GM18517 (cell line): ENCODE data around the gene PDCD4.

Source experiments
- ATAC-seq: cut with Tn5 transposase; IDR thresholded peaks from one replicate; pipeline ENCODE4 v1.9.1; 2021; ENCODE audit warnings: mild to moderate bottlenecking, moderate library complexity; ENCODE audit not compliant: unreplicated experiment

Gene PDCD4

DNA sequence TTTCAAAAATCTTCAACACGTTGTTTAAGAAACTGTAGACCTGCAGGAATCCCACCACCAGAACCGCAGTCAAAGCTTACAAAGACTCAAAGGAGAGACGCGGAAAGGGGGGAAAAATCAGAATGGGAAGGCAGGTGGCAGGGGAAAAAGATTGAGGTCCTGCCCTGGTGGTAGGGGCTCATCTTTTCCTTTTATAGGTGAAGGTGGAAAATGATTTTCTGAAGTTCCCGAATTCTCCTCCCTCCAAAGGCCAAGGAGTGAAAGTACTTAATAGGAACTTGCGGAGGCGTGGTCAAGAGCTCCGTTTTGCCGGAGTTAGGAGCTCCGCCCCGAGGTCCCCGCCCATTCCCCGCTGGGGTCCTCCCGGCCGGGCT lies 46.5 kb downstream of the PDCD4 start:
- no peak for ATAC-seq

DNA sequence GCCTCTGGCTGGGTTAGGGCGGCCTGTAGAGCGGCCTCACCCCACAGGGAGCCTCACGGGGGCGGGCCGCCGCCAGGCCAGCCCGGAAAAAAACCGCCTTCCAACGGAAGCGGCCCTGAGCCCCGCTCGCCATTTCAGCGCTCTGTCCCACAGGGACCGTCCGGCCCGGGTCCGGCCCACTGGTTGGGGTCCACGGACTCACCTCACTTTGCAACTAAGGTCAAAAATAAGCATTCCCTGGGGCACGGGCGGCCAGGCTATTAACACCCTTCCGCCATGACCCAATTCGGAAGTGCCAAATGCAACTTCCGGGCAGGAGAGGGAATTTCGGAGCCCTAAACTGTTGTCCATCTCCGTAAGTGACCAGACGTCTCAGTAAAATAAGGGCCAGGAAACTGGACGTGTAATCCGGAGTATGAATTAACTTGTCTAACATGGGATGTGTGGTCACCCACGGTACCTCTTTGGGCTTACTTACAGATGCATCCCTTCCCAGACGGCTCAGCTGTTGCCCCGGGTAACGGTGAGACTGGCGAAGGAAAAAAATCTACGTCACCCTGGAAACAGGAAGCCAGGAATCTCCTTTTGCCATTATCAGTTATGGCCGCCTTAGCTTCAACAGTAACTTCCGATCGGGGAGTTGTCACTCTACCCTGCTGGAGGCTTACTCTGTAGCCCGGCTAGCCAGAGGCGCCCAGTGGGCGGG lies 47.1 kb downstream of the PDCD4 start, which contains the start of gene BBIP1:
Gene BBIP1 (minus strand): TSS at position 538 of the 706 bp plus-strand sequence. CDS start 1,023 bp downstream, outside the sequence.
- ATAC-seq: peak; percentile 82

DNA sequence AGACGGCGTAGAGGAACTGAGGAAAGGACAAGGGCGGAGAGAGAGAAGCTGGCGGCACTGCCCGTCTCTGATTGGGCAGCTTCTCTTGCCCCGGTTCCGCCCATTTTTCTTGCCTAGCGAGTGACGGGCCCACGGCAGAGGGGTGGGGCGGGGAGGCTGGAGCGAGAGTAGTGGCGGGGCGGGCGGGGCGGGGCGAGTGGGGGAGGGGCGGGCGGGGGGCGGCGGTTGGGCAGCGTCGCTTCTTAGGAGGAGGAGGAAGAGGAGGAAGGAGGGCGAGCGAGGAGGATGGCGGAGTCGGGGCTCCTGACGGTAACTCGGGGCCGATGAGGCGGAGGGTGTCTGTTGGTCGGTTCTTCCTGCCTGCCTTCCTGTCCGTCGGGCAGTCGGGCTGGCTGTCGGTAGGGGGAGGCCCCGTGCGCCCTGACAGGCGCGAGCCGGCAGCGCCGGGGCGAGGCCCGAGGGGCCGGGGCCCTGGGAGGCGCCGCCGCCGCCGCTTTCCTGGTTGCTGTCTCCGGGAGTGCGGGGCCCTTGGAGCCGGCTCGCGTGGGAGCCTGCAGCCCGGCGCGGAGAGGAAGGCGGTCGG lies 47.7 kb downstream of the PDCD4 start, which contains the start of gene SHOC2:
Gene SHOC2 (plus strand): TSS at position 256 of the 583 bp plus-strand sequence. CDS start 44,755 bp downstream, outside the sequence.
- peak; percentile 1 for ATAC-seq

DNA sequence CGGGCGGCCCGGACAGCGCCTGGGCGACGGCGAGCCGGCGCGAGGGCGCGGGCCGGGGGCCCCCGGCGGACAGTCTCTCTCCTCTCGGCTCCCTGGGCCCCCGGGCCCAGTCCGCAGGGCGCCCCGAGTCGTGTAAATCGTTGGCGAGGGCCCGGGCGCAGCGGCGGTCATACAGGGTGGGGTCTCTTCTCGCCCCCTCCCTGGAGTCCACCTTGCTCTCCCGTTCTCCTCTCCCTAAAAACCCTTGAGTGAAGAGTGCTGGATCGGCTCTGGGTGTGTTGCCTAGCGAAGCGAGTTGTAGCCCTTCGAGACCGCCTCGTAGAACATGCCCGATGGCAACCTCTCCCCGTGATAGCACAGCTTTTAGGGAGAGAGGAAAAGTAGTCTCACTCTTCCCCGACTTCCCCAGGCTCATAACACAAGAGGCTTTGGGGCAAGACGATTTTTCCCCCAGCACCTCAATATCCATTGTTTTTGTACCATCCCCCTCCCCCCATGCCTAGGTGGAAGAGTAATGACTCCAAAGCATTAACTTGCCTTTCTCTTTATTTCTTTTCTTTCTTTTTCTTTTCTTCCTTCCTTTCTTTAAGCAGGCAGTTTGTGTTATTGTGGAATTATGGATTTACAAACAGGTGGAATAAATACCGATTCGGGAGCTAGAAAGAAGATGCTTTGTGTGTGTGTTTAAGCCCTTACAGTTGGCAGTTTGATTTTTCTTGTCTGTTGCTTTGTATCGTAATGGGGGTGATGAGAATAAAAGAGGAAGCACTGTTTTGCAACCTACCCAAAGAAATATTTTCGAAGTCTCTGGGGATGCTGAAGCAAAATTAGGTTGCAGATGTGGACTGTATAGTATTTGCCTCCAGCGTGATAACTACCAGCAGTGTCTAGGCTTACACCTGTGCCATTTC lies 48.5 kb downstream of the PDCD4 start:
- ATAC-seq: peak; percentile 48

DNA sequence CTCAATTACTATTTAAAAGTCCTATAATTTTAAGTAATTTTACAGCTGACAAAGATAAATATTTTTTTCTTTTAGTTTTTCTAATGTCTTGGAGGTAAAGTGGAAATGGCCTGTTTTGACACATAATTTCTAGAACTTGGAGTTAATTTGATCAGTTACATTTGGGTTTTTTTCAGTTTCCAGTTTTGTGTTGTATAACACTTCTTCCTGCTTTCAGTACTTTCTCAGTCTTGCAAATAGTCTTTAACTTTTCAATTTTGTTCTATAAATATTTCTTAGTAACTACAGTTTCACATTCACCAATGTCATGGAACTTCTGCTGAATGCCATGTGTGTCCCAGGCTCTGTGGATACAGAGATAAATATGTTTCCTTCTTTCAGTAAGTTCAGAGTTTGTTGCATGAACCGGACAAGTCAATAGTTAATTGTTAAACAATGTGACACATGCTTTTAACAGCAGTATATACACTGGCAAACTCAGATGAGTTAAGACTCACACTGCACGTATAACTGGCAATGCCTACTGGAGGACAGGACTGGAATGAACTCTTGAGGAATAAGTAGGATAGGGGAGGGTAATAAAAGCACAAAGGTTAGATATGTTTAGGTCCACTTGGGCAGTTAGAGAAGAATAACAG lies 52.2 kb downstream of the PDCD4 start:
- ATAC-seq: peak; percentile 22

DNA sequence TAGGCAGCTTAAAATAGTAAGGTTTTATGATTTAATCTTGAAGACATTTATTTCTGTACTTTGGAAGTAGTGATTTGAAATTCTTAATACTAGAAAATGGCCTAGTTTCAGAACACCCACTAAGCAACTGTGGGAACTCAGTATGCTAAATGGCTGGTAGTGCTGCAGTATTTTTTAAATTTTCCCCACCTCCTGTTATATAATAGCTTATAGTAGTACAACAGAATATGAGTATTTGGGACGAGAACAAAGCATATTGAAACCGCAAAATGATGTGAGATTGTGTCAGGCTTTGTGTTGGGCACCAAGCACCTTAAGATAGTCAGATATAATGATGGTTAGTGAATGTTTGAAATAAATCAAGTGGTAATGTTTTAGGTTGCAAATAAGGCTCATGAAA lies 55.7 kb downstream of the PDCD4 start:
- ATAC-seq: no peak

DNA sequence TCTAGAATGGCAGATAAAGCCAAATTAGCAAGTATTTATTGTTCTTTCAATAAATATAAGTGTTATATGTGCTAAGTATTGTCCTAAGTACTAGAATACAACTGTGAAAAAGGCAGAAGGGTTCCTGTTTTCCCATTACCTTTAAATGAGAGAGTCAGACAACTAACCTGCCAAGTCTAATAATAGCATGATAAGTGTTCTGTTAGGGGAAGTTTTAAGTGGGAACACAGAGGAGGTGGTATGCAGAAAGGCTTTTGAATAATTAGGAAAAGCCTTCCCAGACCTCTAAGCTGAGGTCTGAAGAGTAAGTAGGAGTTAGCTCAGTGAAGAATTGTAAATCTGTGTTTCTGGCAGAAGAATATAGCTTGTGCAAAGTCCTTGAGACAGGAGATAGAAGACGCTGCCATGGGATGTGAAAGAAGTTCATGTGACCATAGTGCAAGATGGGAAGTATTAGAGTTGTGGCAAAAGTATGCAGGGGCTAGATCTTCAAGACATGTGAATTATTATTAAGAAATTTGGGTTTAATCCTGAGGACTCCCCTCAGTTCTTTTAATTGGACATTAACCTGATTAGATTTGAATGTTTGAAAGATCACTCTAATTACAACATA lies 60.1 kb downstream of the PDCD4 start:
- ATAC-seq: no peak

DNA sequence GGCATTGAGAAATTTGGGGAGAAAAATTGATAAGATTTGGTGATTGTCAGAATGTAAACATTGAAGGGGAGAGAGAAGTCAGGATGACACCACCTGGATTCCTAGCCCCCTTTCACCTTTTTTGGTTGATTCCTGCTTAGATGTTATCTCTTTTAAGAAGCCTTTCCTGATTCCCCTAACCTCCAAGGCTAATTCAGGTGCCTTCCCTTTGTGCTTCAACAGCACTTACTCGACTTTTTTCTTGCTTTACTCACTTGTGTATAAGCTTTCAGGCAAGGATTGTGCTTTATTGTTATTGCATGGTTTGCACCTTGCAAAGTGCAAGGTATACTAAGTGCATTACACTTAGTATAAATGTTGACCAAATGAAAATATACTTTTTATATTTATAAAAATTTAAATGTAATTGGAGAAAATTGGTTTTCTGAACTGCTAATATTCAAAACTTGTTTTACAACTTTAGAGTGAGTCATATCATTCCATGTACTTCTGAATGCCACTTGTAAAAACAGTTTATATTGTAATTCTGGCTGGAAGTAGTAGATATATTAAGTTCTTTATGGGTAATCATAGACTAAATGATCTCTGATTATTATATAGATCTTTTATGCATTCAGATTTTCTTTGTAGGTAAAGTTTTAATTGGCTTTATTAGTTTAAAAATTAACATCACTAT lies 60.9 kb downstream of the PDCD4 start:
- no peak for ATAC-seq

DNA sequence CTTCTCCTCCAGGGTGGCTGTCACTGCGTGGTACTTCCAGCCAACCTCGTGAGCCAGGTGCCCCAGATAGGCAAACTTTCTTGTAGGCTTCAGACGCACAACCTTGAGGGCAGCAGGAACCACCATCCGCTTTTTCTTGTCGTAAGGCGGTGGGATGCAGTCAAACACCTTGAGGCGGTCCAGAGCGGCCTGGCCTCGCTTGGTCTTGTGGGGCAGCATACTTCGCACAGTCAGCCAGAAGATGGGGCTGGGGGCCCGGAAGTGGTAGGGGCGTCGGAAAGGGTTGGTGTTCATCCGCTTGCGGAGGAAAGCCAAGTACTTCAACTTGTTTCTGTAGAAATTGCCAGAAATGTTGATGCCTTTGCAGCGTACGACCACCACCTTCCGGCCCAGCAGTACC lies 65.0 kb downstream of the PDCD4 start:
- no peak for ATAC-seq

DNA sequence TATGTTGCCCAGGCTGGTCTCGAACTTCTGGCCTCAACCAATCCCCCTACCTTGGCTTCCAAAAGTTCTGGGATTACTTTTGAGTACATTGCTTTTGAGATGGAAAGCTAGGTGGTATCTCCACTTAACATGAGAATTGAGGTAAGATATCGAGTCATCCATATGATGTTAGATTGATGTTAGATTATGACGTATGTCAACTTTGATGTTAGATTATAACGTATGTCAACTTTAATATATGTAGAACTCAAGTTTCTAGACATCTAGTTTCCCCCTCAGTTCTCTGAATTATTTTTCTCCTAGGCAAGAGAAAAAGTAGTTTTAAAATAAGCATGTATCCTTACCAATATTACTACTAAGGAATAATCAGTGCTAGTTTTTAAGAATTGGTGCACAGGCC lies 67.7 kb downstream of the PDCD4 start:
- ATAC-seq: no peak

DNA sequence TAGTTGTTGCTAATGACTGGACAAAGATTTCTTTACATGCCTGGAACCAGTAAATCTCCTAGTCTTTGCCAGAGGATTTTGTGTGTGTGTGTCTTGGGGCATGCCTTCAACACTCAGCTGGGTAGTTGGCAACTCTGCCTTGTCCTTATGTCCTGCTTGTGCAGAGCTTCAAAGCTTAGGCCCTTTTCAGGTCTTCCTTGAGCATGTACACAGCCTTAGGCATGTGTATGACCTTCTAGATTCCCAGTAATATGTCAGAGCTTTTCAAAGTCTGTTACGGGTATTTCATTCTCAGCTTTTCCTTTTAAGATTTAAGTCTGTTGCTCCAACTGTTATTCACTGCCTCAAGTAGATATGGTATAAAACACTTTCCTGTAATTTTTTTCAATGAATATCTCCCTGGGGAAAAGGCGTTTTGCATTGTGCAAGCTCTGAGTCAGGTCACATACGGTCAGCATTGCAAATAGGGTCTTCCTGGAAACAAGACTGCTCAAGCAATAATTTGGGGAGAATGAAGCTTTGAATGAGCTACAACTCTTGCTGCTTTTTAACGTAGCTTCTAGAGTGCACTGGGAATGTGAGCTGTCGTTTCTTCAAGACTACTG lies 73.2 kb downstream of the PDCD4 start:
- no peak for ATAC-seq

DNA sequence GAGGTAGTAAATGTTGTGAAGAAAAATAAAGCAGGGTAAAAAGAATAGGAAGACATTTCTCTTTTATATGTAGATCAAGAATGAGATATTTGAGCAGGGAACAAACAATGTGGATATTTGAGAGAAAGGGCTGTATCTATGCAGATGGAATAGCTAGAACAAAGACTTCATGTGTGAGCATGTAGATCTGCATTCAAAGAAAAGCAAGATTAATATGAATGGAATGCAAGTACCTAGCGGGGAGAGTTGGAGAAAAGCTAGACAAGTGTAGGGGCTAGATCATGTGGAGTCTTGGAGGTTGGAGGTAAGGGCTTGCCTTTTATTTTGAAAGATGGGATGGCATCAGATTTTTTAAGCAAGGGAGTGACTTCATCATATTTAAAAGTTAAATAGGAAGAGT lies 74.8 kb downstream of the PDCD4 start:
- no peak for ATAC-seq

DNA sequence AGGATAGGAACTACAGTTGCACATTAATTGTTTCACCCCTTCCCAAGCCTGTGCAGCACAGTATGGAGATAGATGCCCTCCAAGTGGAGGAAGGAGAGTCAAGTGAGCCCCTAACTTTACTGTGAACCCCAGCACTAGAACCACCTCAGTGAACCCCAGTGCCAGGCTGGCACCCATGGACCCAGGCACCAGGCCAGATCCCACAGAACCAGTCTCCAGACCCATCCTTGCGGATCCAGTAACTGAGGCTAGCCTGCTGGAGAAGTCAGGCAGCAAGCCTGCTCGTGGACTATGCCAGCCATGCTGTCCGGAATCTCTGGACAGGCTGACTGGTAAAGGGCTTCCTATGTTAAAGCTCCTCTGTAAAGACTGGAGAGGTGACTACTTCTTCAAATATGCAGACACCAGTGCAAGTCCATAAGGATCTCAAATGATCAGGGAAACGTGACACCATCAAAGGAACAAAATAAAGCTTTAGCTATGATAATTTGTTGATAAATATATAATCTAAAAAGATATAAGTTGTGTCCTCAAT lies 75.4 kb downstream of the PDCD4 start:
- no peak for ATAC-seq
